GM21526 (cell line): ENCODE data around the gene RANBP3L.

Experiments used
- ATAC-seq: cut with Tn5 transposase; IDR thresholded peaks from one replicate; pipeline ENCODE4 v1.9.1; 2021; ENCODE audit warnings: moderate library complexity; ENCODE audit not compliant: unreplicated experiment, low FRiP score

RANBP3L gene

GRCh38 chr5:36246036-36246800, 55.5 kb downstream of the RANBP3L start:
- no peak for ATAC-seq

GRCh38 chr5:36244076-36244475, 57.6 kb downstream of the RANBP3L start:
- no peak for ATAC-seq

- ATAC-seq = no peak
Observed at GRCh38 chr5:36243653-36244052, 58.0 kb downstream of the RANBP3L start.

GRCh38 chr5:36242534-36243485, 58.9 kb downstream of the RANBP3L start:
- no peak for ATAC-seq

GRCh38 chr5:36241631-36242533, 59.8 kb downstream of the RANBP3L start, which contains the start of gene NADK2:
Gene NADK2 (minus strand): TSS chr5:36241925. CDS start chr5:36241798, 127 bp downstream.
- peak; percentile 89 for ATAC-seq

- ATAC-seq = peak; percentile 27
Observed at GRCh38 chr5:36240779-36241630, 60.7 kb downstream of the RANBP3L start.

- no peak for ATAC-seq
Observed at GRCh38 chr5:36239370-36240293, 62.1 kb downstream of the RANBP3L start.

- no peak for ATAC-seq
Observed at GRCh38 chr5:36238502-36239295, 63.0 kb downstream of the RANBP3L start.

- ATAC-seq = no peak
Observed at GRCh38 chr5:36237751-36238150, 64.0 kb downstream of the RANBP3L start.

GRCh38 chr5:36236801-36237200, 64.9 kb downstream of the RANBP3L start:
- ATAC-seq = no peak

GRCh38 chr5:36232533-36232932, 69.2 kb downstream of the RANBP3L start:
- no peak for ATAC-seq

GRCh38 chr5:36230151-36230790, 71.4 kb downstream of the RANBP3L start:
- no peak for ATAC-seq

GRCh38 chr5:36228505-36228904, 73.2 kb downstream of the RANBP3L start:
- no peak for ATAC-seq

GRCh38 chr5:36227046-36227445, 74.7 kb downstream of the RANBP3L start:
- ATAC-seq = no peak

- no peak for ATAC-seq
Observed at GRCh38 chr5:36222620-36223019, 79.1 kb downstream of the RANBP3L start.

- no peak for ATAC-seq
Observed at GRCh38 chr5:36217988-36218387, 83.7 kb downstream of the RANBP3L start.

GRCh38 chr5:36217567-36217966, 84.1 kb downstream of the RANBP3L start:
- ATAC-seq = no peak
